Measurements from ENCODE around the gene PHF20.
"Not testable (repeated sequence)": the region's sequence is repeated elsewhere in the genome, so short reads cannot be mapped to it uniquely, and the experiment has no call there.

The PHF20 gene

GRCh38 chr20:35771689-35772562, at the start of gene PHF20:
TSS of gene PHF20 (plus strand) at chr20:35772015. CDS start at chr20:35801523, 29,508 bp downstream.
- DNase-seq (ENCODE audit: low spot score) = peak; percentile 99

- not testable (repeated sequence) for DNase-seq (ENCODE audit: low spot score)
Measured at GRCh38 chr20:35723275-35723639, 48.6 kb upstream of the PHF20 start.

GRCh38 chr20:35723652-35724320, 48.0 kb upstream of the PHF20 start:
- not testable (repeated sequence) for DNase-seq (ENCODE audit: low spot score)

- no peak for DNase-seq (ENCODE audit: low spot score)
Measured at GRCh38 chr20:35724321-35725230, 47.2 kb upstream of the PHF20 start.

GRCh38 chr20:35726842-35727711, 44.7 kb upstream of the PHF20 start:
- no peak for DNase-seq (ENCODE audit: low spot score)

- DNase-seq (ENCODE audit: low spot score) = no peak
Measured at GRCh38 chr20:35729283-35729807, 42.5 kb upstream of the PHF20 start.

GRCh38 chr20:35729836-35730582, 41.8 kb upstream of the PHF20 start:
- no peak for DNase-seq (ENCODE audit: low spot score)

- no peak for DNase-seq (ENCODE audit: low spot score)
Measured at GRCh38 chr20:35730583-35731468, 41.0 kb upstream of the PHF20 start.

GRCh38 chr20:35731469-35731788, 40.4 kb upstream of the PHF20 start:
- no peak for DNase-seq (ENCODE audit: low spot score)

- no peak for DNase-seq (ENCODE audit: low spot score)
Measured at GRCh38 chr20:35731862-35732643, 39.8 kb upstream of the PHF20 start.

GRCh38 chr20:35732644-35732982, 39.2 kb upstream of the PHF20 start:
- no peak for DNase-seq (ENCODE audit: low spot score)

- DNase-seq (ENCODE audit: low spot score) = no peak
Measured at GRCh38 chr20:35734374-35734773, 37.4 kb upstream of the PHF20 start.

- DNase-seq (ENCODE audit: low spot score) = no peak
Measured at GRCh38 chr20:35734777-35735649, 36.8 kb upstream of the PHF20 start.

GRCh38 chr20:35735826-35736470, 35.9 kb upstream of the PHF20 start:
- no peak for DNase-seq (ENCODE audit: low spot score)

GRCh38 chr20:35737865-35738333, 33.9 kb upstream of the PHF20 start:
- no peak for DNase-seq (ENCODE audit: low spot score)

- DNase-seq (ENCODE audit: low spot score) = no peak
Measured at GRCh38 chr20:35738410-35739179, 33.2 kb upstream of the PHF20 start.

All from ecto neural progenitor cell (in vitro differentiated cells).